ENCODE results near the gene NSMCE3. TPM values are rescaled to one million over a fixed set of nuclear protein-coding genes. Genes with fewer than 3 reads are reported as not detected.

The NSMCE3 gene
- total RNA-seq, 2 donors from 2014 or later: 31.5 to 40.8 TPM

DNA sequence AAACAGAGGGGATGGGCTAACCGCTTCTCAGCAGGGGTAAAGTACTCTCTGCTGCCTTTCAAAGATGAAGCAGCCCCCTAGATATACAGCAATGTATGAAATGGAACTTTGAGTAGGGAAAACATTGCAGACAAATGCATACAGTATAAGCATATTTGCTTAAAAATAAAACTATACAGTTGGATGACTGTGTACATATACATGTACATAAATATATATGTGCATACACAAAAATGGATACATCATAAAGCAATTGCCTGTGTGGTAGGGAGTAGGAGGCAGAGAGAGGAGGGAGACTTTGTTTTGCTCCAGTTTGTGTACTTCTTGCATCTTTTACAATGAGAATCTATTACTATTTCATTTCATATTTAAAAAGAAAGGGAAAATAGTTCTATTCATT, 28.4 kb downstream of the NSMCE3 start:
- Histone ChIP-seq H3K4me1 (ENCODE audit: control insufficient read depth, insufficient read depth, low read length) (peaks cover 3% of the 10 kb centered on the region), H3K4me3 (ENCODE audit: low read length) (no peak overlapping the region), H3K36me3 (ENCODE audit: control insufficient read depth, insufficient read depth, low read length) (no peaks in the 10 kb centered on the region), H3K9ac (ENCODE audit: extremely low read depth, low read length, poor library complexity, severe bottlenecking) (no peak overlapping the region), H3K27me3 (ENCODE audit: control insufficient read depth, insufficient read depth, low read length, poor library complexity, severe bottlenecking) (peaks cover 14% of the 10 kb centered on the region), H3K27ac (ENCODE audit: low read depth, low read length) (no peak overlapping the region), H3K9me3 (ENCODE audit: control insufficient read depth, low read length) (peaks cover 1% of the 10 kb centered on the region)
- Mint-ChIP-seq H3K27me3 (ENCODE audit: insufficient read depth) (no peaks in the 10 kb centered on the region), H3K36me3 (ENCODE audit: low read depth) (peaks cover under 1% of the 10 kb centered on the region), H3K4me3 (no peak overlapping the region), H3K4me1 (peaks cover 13% of the 10 kb centered on the region), H3K27ac (no peak overlapping the region), H3K9me3 (peaks cover 1% of the 10 kb centered on the region)
- no peak for DNase-seq
- TF ChIP-seq, protein P1, sequence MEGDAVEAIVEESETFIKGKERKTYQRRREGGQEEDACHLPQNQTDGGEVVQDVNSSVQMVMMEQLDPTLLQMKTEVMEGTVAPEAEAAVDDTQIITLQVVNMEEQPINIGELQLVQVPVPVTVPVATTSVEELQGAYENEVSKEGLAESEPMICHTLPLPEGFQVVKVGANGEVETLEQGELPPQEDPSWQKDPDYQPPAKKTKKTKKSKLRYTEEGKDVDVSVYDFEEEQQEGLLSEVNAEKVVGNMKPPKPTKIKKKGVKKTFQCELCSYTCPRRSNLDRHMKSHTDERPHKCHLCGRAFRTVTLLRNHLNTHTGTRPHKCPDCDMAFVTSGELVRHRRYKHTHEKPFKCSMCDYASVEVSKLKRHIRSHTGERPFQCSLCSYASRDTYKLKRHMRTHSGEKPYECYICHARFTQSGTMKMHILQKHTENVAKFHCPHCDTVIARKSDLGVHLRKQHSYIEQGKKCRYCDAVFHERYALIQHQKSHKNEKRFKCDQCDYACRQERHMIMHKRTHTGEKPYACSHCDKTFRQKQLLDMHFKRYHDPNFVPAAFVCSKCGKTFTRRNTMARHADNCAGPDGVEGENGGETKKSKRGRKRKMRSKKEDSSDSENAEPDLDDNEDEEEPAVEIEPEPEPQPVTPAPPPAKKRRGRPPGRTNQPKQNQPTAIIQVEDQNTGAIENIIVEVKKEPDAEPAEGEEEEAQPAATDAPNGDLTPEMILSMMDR (conservative IDR thresholded peaks at IDR 0.05): no peak
- 88 to 100% methylated on average over 1 of the region's 1 CpG for WGBS, 2 experiments (ENCODE audit: insufficient coverage in 1 of 2, insufficient read length in 1 of 2)

DNA sequence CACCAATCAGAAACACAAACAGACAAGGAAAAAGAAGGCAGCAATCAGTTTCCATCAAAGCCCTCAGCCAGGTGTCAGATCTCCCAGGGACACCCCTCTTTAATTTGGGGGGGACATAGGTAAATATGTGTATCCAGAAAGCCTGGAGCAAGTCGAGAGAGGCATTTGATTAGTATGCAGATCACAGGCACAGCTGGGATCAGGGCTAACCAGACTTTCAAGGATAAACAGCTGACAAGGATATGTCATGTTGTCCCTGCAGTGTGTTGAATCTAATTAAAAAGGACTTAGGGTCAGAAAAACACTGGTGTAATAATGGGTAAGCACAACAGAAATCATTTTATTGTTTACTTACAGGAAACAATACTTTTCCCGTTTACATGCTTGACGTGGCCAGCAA, 30.2 kb downstream of the NSMCE3 start:
- no peak for DNase-seq
- Histone ChIP-seq H3K4me3 (ENCODE audit: low read length) (no peak overlapping the region), H3K9ac (ENCODE audit: extremely low read depth, low read length, poor library complexity, severe bottlenecking) (no peak overlapping the region), H3K4me1 (ENCODE audit: control insufficient read depth, insufficient read depth, low read length) (peaks cover 3% of the 10 kb centered on the region), H3K9me3 (ENCODE audit: control insufficient read depth, low read length) (peaks cover 19% of the 10 kb centered on the region), H3K27ac (ENCODE audit: low read depth, low read length) (no peak overlapping the region), H3K27me3 (ENCODE audit: control insufficient read depth, insufficient read depth, low read length, poor library complexity, severe bottlenecking) (peaks cover 23% of the 10 kb centered on the region), H3K36me3 (ENCODE audit: control insufficient read depth, insufficient read depth, low read length) (no peaks in the 10 kb centered on the region)
- Mint-ChIP-seq H3K4me1 (peaks cover 13% of the 10 kb centered on the region), H3K9me3 (peaks cover 20% of the 10 kb centered on the region), H3K27me3 (ENCODE audit: insufficient read depth) (peaks cover 5% of the 10 kb centered on the region), H3K4me3 (no peak overlapping the region), H3K27ac (no peak overlapping the region), H3K36me3 (ENCODE audit: low read depth) (peaks cover 7% of the 10 kb centered on the region)
- TF ChIP-seq, protein P1 (conservative IDR thresholded peaks at IDR 0.05): no peak
- 81 to 83% methylated on average over 3 of the region's 3 CpGs for WGBS, 2 experiments (ENCODE audit: insufficient coverage in 1 of 2, insufficient read length in 1 of 2)

DNA sequence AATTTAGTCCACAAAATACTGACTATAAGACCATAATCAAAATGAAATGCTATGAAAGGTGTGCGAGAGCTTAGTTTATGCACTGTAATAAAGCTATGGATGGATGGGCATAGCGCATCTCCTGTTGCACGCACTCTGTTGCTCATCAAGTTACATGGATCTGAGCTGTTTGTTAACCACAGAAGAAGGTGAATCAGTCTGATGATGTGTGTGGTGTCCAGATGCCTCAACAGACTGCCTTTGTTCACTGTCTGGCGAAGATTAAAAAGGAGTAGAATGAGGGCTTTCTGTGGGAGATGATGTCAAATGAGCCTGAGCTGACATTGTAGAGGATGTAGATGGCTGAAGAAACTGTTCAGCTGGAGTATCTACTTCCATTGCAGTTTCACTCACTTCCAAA, 36.1 kb downstream of the NSMCE3 start:
- Histone ChIP-seq H3K9ac (ENCODE audit: extremely low read depth, low read length, poor library complexity, severe bottlenecking) (no peak overlapping the region), H3K27me3 (ENCODE audit: control insufficient read depth, insufficient read depth, low read length, poor library complexity, severe bottlenecking) (peaks cover 51% of the 10 kb centered on the region), H3K4me1 (ENCODE audit: control insufficient read depth, insufficient read depth, low read length) (no peaks in the 10 kb centered on the region), H3K4me3 (ENCODE audit: low read length) (no peak overlapping the region), H3K9me3 (ENCODE audit: control insufficient read depth, low read length) (peaks cover 26% of the 10 kb centered on the region), H3K27ac (ENCODE audit: low read depth, low read length) (no peak overlapping the region), H3K36me3 (ENCODE audit: control insufficient read depth, insufficient read depth, low read length) (no peaks in the 10 kb centered on the region)
- Mint-ChIP-seq H3K4me1 (peaks cover 19% of the 10 kb centered on the region), H3K36me3 (ENCODE audit: low read depth) (peaks cover 7% of the 10 kb centered on the region), H3K27me3 (ENCODE audit: insufficient read depth) (peaks cover 27% of the 10 kb centered on the region), H3K4me3 (no peak overlapping the region), H3K27ac (no peak overlapping the region), H3K9me3 (peaks cover 20% of the 10 kb centered on the region)
- no peak for DNase-seq
- TF ChIP-seq, protein P1 (conservative IDR thresholded peaks at IDR 0.05): no peak
- 88 to 96% methylated on average over 3 to 4 of the region's 4 CpGs for WGBS, 2 experiments (ENCODE audit: insufficient coverage in 1 of 2, insufficient read length in 1 of 2)

All from endodermal cell (in vitro differentiated cells).